SU-DHL-6 (cell line): ENCODE results near the gene GNG7.

ENCODE experiments used
- H2AFZ ChIP-seq: fragments of 200-600 bp; sonication (generic); 2 replicates; pipeline ENCODE4 v1.6.1; 2014; ENCODE audit warnings: low read depth, mild to moderate bottlenecking, moderate library complexity, mixed read lengths, antibody characterized with exemption, low read length; ENCODE audit not compliant: severe bottlenecking
- H3F3A ChIP-seq: fragments of 200-600 bp; shearing (Covaris generic); 2 replicates; pipeline ENCODE4 v1.6.0; 2016; ENCODE audit warnings: antibody characterized with exemption, mild to moderate bottlenecking; ENCODE audit not compliant: insufficient read depth
- H3K27ac ChIP-seq: fragments of 200-600 bp; sonication (generic); 2 replicates; pipeline ENCODE4 v1.5.1; 2016; ENCODE audit warnings: low read depth, mild to moderate bottlenecking, low read length, moderate library complexity, mixed read lengths
- H3K27me3 ChIP-seq: fragments of 200-600 bp; sonication (generic), shearing (Covaris generic); 2 replicates; pipeline ENCODE4 v1.6.0; 2014; ENCODE audit warnings: mild to moderate bottlenecking, low read length
- H3K36me3 ChIP-seq: fragments of 200-600 bp; sonication (generic); 2 replicates; pipeline ENCODE4 v1.6.1; 2014; ENCODE audit warnings: mild to moderate bottlenecking, low read length, mixed read lengths
- H3K4me2 ChIP-seq: fragments of 300-600, 200-600 bp; shearing (Covaris generic), sonication (generic); 2 replicates; pipeline ENCODE4 v1.6.0; 2014; ENCODE audit warnings: low read length, low read depth, mild to moderate bottlenecking; ENCODE audit not compliant: poor library complexity, severe bottlenecking
- H3K4me3 ChIP-seq: fragments of 200-600 bp; sonication (generic); 2 replicates; pipeline ENCODE4 v1.5.1; 2014; ENCODE audit warnings: antibody characterized with exemption, low read length, mild to moderate bottlenecking, mixed read lengths; ENCODE audit not compliant: insufficient read depth, poor library complexity, severe bottlenecking
- H3K79me2 ChIP-seq: fragments of 200-600 bp; sonication (generic); 2 replicates; pipeline ENCODE4 v1.6.1; 2014; ENCODE audit warnings: mild to moderate bottlenecking, low read length, moderate library complexity; ENCODE audit not compliant: insufficient read depth
- H3K9ac ChIP-seq: fragments of 200-600 bp; sonication (generic); 2 replicates; pipeline ENCODE4 v1.7.0; 2014; ENCODE audit warnings: mild to moderate bottlenecking, low read length
- H3K9me2 ChIP-seq: fragments of 200-600 bp; sonication (generic); replicated peaks from 2 replicates; pipeline ENCODE4 v1.6.1; 2014; ENCODE audit warnings: low read length; ENCODE audit not compliant: insufficient read depth
- H3K9me3 ChIP-seq: fragments of 200-600 bp; sonication (generic); 2 replicates; pipeline ENCODE4 v1.6.1; 2014; ENCODE audit warnings: low read length, mixed read lengths; ENCODE audit not compliant: insufficient read depth
- H4K20me1 ChIP-seq: fragments of 200-600 bp; sonication (generic); 2 replicates; pipeline ENCODE4 v1.6.1; 2014; ENCODE audit warnings: low read depth, mild to moderate bottlenecking, antibody characterized with exemption, low read length, moderate library complexity, mixed read lengths
- CTCF ChIP-seq: fragments of 200-600 bp; sonication (generic); IDR thresholded peaks from one replicate; pipeline ENCODE4 v1.5.1; 2017; ENCODE audit warnings: antibody characterized with exemption, mild to moderate bottlenecking, low read length, moderate library complexity; ENCODE audit not compliant: insufficient read depth, poor library complexity, severe bottlenecking
- EZH2phosphoT487 ChIP-seq: fragments of 200-600 bp; sonication (generic), shearing (Covaris generic); conservative IDR thresholded peaks from 2 replicates; pipeline ENCODE4 v1.6.1; 2018; ENCODE audit warnings: mild to moderate bottlenecking, antibody characterized with exemption, low read length, moderate library complexity, mixed read lengths

Gene GNG7

GRCh38 chr19:2728783-2729387 is 26.4 kb upstream of the GNG7 start:
- TF ChIP-seq EZH2phosphoT487 (no peak), CTCF (no peak)
- Histone ChIP-seq H3K4me3 (no peak overlapping the region), H3K79me2 (no peaks in the 10 kb centered on the region), H2AFZ (no peak overlapping the region), H3K36me3 (no peaks in the 10 kb centered on the region), H3K9me3 (no peaks in the 10 kb centered on the region), H3F3A (no peaks in the 10 kb centered on the region), H3K9ac (no peak overlapping the region), H3K9me2 (no peaks in the 10 kb centered on the region), H3K27me3 (no peaks in the 10 kb centered on the region), H3K4me2 (no peak overlapping the region), H3K27ac (no peak overlapping the region), H4K20me1 (no peaks in the 10 kb centered on the region)

- Histone ChIP-seq H3K4me2 (no peak overlapping the region), H3K9me2 (no peaks in the 10 kb centered on the region), H3K9me3 (no peaks in the 10 kb centered on the region), H3K79me2 (no peaks in the 10 kb centered on the region), H3K9ac (no peak overlapping the region), H4K20me1 (no peaks in the 10 kb centered on the region), H3K4me3 (no peak overlapping the region), H3K36me3 (no peaks in the 10 kb centered on the region), H2AFZ (no peak overlapping the region), H3F3A (no peaks in the 10 kb centered on the region), H3K27ac (no peak overlapping the region), H3K27me3 (no peaks in the 10 kb centered on the region)
- no peak for TF ChIP-seq EZH2phosphoT487
These were observed 25.1 kb upstream of the GNG7 start for GRCh38 chr19:2727640-2727944.

GRCh38 chr19:2726904-2727639 is 24.6 kb upstream of the GNG7 start:
- Histone ChIP-seq H3K9ac (no peak overlapping the region), H3K9me3 (no peaks in the 10 kb centered on the region), H3K27me3 (no peaks in the 10 kb centered on the region), H3K4me2 (no peak overlapping the region), H3K79me2 (no peaks in the 10 kb centered on the region), H3K4me3 (no peak overlapping the region), H3K27ac (no peak overlapping the region), H3F3A (no peaks in the 10 kb centered on the region), H3K9me2 (no peaks in the 10 kb centered on the region), H3K36me3 (no peaks in the 10 kb centered on the region), H4K20me1 (no peaks in the 10 kb centered on the region), H2AFZ (no peak overlapping the region)
- TF ChIP-seq EZH2phosphoT487 (no peak), CTCF (no peak)

GRCh38 chr19:2726160-2726855 is 23.8 kb upstream of the GNG7 start:
- H3F3A ChIP-seq = no peaks in the 10 kb centered on the region
- H3K9me3 ChIP-seq = no peaks in the 10 kb centered on the region
- no peak for TF ChIP-seq CTCF
- no peak for TF ChIP-seq EZH2phosphoT487
- no peaks in the 10 kb centered on the region for H3K9me2 ChIP-seq
- no peak overlapping the region for H2AFZ ChIP-seq
- no peaks in the 10 kb centered on the region for H3K79me2 ChIP-seq
- H4K20me1 ChIP-seq = no peaks in the 10 kb centered on the region
- H3K27me3 ChIP-seq = no peaks in the 10 kb centered on the region
- H3K27ac ChIP-seq = no peak overlapping the region
- H3K4me2 ChIP-seq = no peak overlapping the region
- H3K4me3 ChIP-seq = no peak overlapping the region
- H3K36me3 ChIP-seq = no peaks in the 10 kb centered on the region
- no peak overlapping the region for H3K9ac ChIP-seq
